Measurements from ENCODE around the gene CPSF7.
"Not testable (repeated sequence)": the region's sequence is repeated elsewhere in the genome, so short reads cannot be mapped to it uniquely, and the experiment has no call there.

CPSF7 gene

GRCh38 chr11:61437496-61437895 is 7.7 kb upstream of the CPSF7 start:
- H3K9me3 ChIP-seq (replicated peaks; ENCODE audit: low read length) = no peaks in the 10 kb centered on the region
- H3K36me3 ChIP-seq (ENCODE audit: insufficient read depth, low read length) = peaks cover 52% of the 10 kb centered on the region
- H3K4me1 ChIP-seq (ENCODE audit: control insufficient read depth, insufficient read depth, low read length) = peaks cover 9% of the 10 kb centered on the region
- no peak overlapping the region for H3K4me2 ChIP-seq (ENCODE audit: low read length)
- H3K4me3 ChIP-seq (ENCODE audit: low read length) = no peak overlapping the region
- no peak overlapping the region for H3K9ac ChIP-seq (ENCODE audit: low read depth, low read length)
- H3K27me3 ChIP-seq (ENCODE audit: control insufficient read depth, insufficient read depth, low read length) = no peaks in the 10 kb centered on the region

- H3K4me2 ChIP-seq (ENCODE audit: low read length) = peak overlapping the region; percentile 75
- H3K9me3 ChIP-seq (replicated peaks; ENCODE audit: low read length); H3K27me3 ChIP-seq (ENCODE audit: control insufficient read depth, insufficient read depth, low read length): not testable (repeated sequence)
- peaks cover 18% of the 10 kb centered on the region for H3K4me1 ChIP-seq (ENCODE audit: control insufficient read depth, insufficient read depth, low read length)
- peak overlapping the region; percentile 99 for H3K4me3 ChIP-seq (ENCODE audit: low read length)
- H3K9ac ChIP-seq (ENCODE audit: low read depth, low read length) = peak overlapping the region; percentile 99
- H3K36me3 ChIP-seq (ENCODE audit: insufficient read depth, low read length) = peaks cover 33% of the 10 kb centered on the region
Measured at GRCh38 chr11:61430839-61431238, 1.1 kb upstream of the CPSF7 start.

GRCh38 chr11:61429346-61429690 is 457 bp downstream of the CPSF7 start:
- Histone ChIP-seq H3K36me3 (ENCODE audit: insufficient read depth, low read length) (peaks cover 47% of the 10 kb centered on the region), H3K9me3 (replicated peaks; ENCODE audit: low read length) (no peaks in the 10 kb centered on the region), H3K9ac (ENCODE audit: low read depth, low read length) (peak overlapping the region; percentile 99), H3K4me1 (ENCODE audit: control insufficient read depth, insufficient read depth, low read length) (peaks cover 9% of the 10 kb centered on the region), H3K4me3 (ENCODE audit: low read length) (peak overlapping the region; percentile 99), H3K27me3 (ENCODE audit: control insufficient read depth, insufficient read depth, low read length) (no peaks in the 10 kb centered on the region), H3K4me2 (ENCODE audit: low read length) (peak overlapping the region; percentile 92)

- H3K4me1 ChIP-seq (ENCODE audit: control insufficient read depth, insufficient read depth, low read length) = peaks cover 7% of the 10 kb centered on the region
- no peak overlapping the region for H3K4me2 ChIP-seq (ENCODE audit: low read length)
- H3K4me3 ChIP-seq (ENCODE audit: low read length) = no peak overlapping the region
- H3K9ac ChIP-seq (ENCODE audit: low read depth, low read length) = no peak overlapping the region
- H3K36me3 ChIP-seq (ENCODE audit: insufficient read depth, low read length) = peaks cover 66% of the 10 kb centered on the region
- H3K27me3 ChIP-seq (ENCODE audit: control insufficient read depth, insufficient read depth, low read length) = no peaks in the 10 kb centered on the region
- no peaks in the 10 kb centered on the region for H3K9me3 ChIP-seq (replicated peaks; ENCODE audit: low read length)
Measured at GRCh38 chr11:61425367-61426131, 4.2 kb downstream of the CPSF7 start.

- H3K36me3 ChIP-seq (ENCODE audit: insufficient read depth, low read length) = peaks cover 78% of the 10 kb centered on the region
Measured at GRCh38 chr11:61422226-61422625, 7.5 kb downstream of the CPSF7 start.

GRCh38 chr11:61418136-61418535 is 11.6 kb downstream of the CPSF7 start:
- no peak overlapping the region for H3K4me3 ChIP-seq (ENCODE audit: low read length)
- peaks cover 28% of the 10 kb centered on the region for H3K4me1 ChIP-seq (ENCODE audit: control insufficient read depth, insufficient read depth, low read length)
- no peaks in the 10 kb centered on the region for H3K9me3 ChIP-seq (replicated peaks; ENCODE audit: low read length)
- H3K27me3 ChIP-seq (ENCODE audit: control insufficient read depth, insufficient read depth, low read length) = no peaks in the 10 kb centered on the region
- no peak overlapping the region for H3K4me2 ChIP-seq (ENCODE audit: low read length)
- H3K9ac ChIP-seq (ENCODE audit: low read depth, low read length) = no peak overlapping the region
- H3K36me3 ChIP-seq (ENCODE audit: insufficient read depth, low read length) = peaks cover 89% of the 10 kb centered on the region

More at GRCh38 chr11:61422226-61422625, 7.5 kb downstream of the CPSF7 start:
- H3K9ac ChIP-seq (ENCODE audit: low read depth, low read length) = no peak overlapping the region
- H3K4me3 ChIP-seq (ENCODE audit: low read length) = no peak overlapping the region
- H3K4me1 ChIP-seq (ENCODE audit: control insufficient read depth, insufficient read depth, low read length) = peaks cover 11% of the 10 kb centered on the region
- no peaks in the 10 kb centered on the region for H3K9me3 ChIP-seq (replicated peaks; ENCODE audit: low read length)
- H3K27me3 ChIP-seq (ENCODE audit: control insufficient read depth, insufficient read depth, low read length) = no peaks in the 10 kb centered on the region
- no peak overlapping the region for H3K4me2 ChIP-seq (ENCODE audit: low read length)

- no peak overlapping the region for H3K4me2 ChIP-seq (ENCODE audit: low read length)
- peaks cover 29% of the 10 kb centered on the region for H3K4me1 ChIP-seq (ENCODE audit: control insufficient read depth, insufficient read depth, low read length)
- no peak overlapping the region for H3K9ac ChIP-seq (ENCODE audit: low read depth, low read length)
- H3K27me3 ChIP-seq (ENCODE audit: control insufficient read depth, insufficient read depth, low read length) = no peaks in the 10 kb centered on the region
- H3K36me3 ChIP-seq (ENCODE audit: insufficient read depth, low read length) = peaks cover 93% of the 10 kb centered on the region
- no peak overlapping the region for H3K4me3 ChIP-seq (ENCODE audit: low read length)
- no peaks in the 10 kb centered on the region for H3K9me3 ChIP-seq (replicated peaks; ENCODE audit: low read length)
Measured at GRCh38 chr11:61417670-61418069, 12.1 kb downstream of the CPSF7 start.

GRCh38 chr11:61416941-61417340 is 12.8 kb downstream of the CPSF7 start:
- peaks cover 29% of the 10 kb centered on the region for H3K4me1 ChIP-seq (ENCODE audit: control insufficient read depth, insufficient read depth, low read length)
- peaks cover 88% of the 10 kb centered on the region for H3K36me3 ChIP-seq (ENCODE audit: insufficient read depth, low read length)

GRCh38 chr11:61415381-61415780 is 14.4 kb downstream of the CPSF7 start:
- H3K4me2 ChIP-seq (ENCODE audit: low read length) = no peak overlapping the region
- peaks cover 88% of the 10 kb centered on the region for H3K36me3 ChIP-seq (ENCODE audit: insufficient read depth, low read length)
- peaks cover 29% of the 10 kb centered on the region for H3K4me1 ChIP-seq (ENCODE audit: control insufficient read depth, insufficient read depth, low read length)
- no peaks in the 10 kb centered on the region for H3K27me3 ChIP-seq (ENCODE audit: control insufficient read depth, insufficient read depth, low read length)
- H3K9ac ChIP-seq (ENCODE audit: low read depth, low read length) = no peak overlapping the region
- no peak overlapping the region for H3K4me3 ChIP-seq (ENCODE audit: low read length)
- H3K9me3 ChIP-seq (replicated peaks; ENCODE audit: low read length) = no peaks in the 10 kb centered on the region

More at GRCh38 chr11:61416941-61417340, 12.8 kb downstream of the CPSF7 start:
- H3K9ac ChIP-seq (ENCODE audit: low read depth, low read length) = no peak overlapping the region
- H3K4me3 ChIP-seq (ENCODE audit: low read length) = no peak overlapping the region
- H3K9me3 ChIP-seq (replicated peaks; ENCODE audit: low read length) = no peaks in the 10 kb centered on the region
- H3K27me3 ChIP-seq (ENCODE audit: control insufficient read depth, insufficient read depth, low read length) = no peaks in the 10 kb centered on the region
- H3K4me2 ChIP-seq (ENCODE audit: low read length) = no peak overlapping the region

- no peaks in the 10 kb centered on the region for H3K27me3 ChIP-seq (ENCODE audit: control insufficient read depth, insufficient read depth, low read length)
- no peak overlapping the region for H3K9ac ChIP-seq (ENCODE audit: low read depth, low read length)
- no peaks in the 10 kb centered on the region for H3K9me3 ChIP-seq (replicated peaks; ENCODE audit: low read length)
- H3K4me2 ChIP-seq (ENCODE audit: low read length) = no peak overlapping the region
- H3K4me3 ChIP-seq (ENCODE audit: low read length) = no peak overlapping the region
- H3K36me3 ChIP-seq (ENCODE audit: insufficient read depth, low read length) = peaks cover 88% of the 10 kb centered on the region
- peaks cover 29% of the 10 kb centered on the region for H3K4me1 ChIP-seq (ENCODE audit: control insufficient read depth, insufficient read depth, low read length)
Measured at GRCh38 chr11:61414547-61414946, 15.2 kb downstream of the CPSF7 start.

GRCh38 chr11:61413496-61413895 is 16.3 kb downstream of the CPSF7 start:
- Histone ChIP-seq H3K36me3 (ENCODE audit: insufficient read depth, low read length) (peaks cover 87% of the 10 kb centered on the region), H3K4me1 (ENCODE audit: control insufficient read depth, insufficient read depth, low read length) (peaks cover 29% of the 10 kb centered on the region), H3K27me3 (ENCODE audit: control insufficient read depth, insufficient read depth, low read length) (no peaks in the 10 kb centered on the region), H3K9me3 (replicated peaks; ENCODE audit: low read length) (no peaks in the 10 kb centered on the region), H3K4me2 (ENCODE audit: low read length) (no peak overlapping the region), H3K9ac (ENCODE audit: low read depth, low read length) (peak overlapping the region; percentile 12), H3K4me3 (ENCODE audit: low read length) (no peak overlapping the region)

GRCh38 chr11:61411589-61411988 is 18.2 kb downstream of the CPSF7 start:
- H3K4me2 ChIP-seq (ENCODE audit: low read length) = no peak overlapping the region
- H3K4me1 ChIP-seq (ENCODE audit: control insufficient read depth, insufficient read depth, low read length) = peaks cover 15% of the 10 kb centered on the region
- H3K9ac ChIP-seq (ENCODE audit: low read depth, low read length) = no peak overlapping the region
- H3K4me3 ChIP-seq (ENCODE audit: low read length) = no peak overlapping the region
- H3K36me3 ChIP-seq (ENCODE audit: insufficient read depth, low read length) = peaks cover 84% of the 10 kb centered on the region
- no peaks in the 10 kb centered on the region for H3K9me3 ChIP-seq (replicated peaks; ENCODE audit: low read length)
- no peaks in the 10 kb centered on the region for H3K27me3 ChIP-seq (ENCODE audit: control insufficient read depth, insufficient read depth, low read length)
